ENCODE data around the gene CBX3. TPM values are rescaled to one million over a fixed set of nuclear protein-coding genes. Genes with fewer than 3 reads are reported as not detected.
"Not testable (repeated sequence)": the region's sequence is repeated elsewhere in the genome, so short reads cannot be mapped to it uniquely, and the experiment has no call there.

CBX3 gene
- 100 to 1,000 TPM; 235 to 279 TPM for total RNA-seq

DNA sequence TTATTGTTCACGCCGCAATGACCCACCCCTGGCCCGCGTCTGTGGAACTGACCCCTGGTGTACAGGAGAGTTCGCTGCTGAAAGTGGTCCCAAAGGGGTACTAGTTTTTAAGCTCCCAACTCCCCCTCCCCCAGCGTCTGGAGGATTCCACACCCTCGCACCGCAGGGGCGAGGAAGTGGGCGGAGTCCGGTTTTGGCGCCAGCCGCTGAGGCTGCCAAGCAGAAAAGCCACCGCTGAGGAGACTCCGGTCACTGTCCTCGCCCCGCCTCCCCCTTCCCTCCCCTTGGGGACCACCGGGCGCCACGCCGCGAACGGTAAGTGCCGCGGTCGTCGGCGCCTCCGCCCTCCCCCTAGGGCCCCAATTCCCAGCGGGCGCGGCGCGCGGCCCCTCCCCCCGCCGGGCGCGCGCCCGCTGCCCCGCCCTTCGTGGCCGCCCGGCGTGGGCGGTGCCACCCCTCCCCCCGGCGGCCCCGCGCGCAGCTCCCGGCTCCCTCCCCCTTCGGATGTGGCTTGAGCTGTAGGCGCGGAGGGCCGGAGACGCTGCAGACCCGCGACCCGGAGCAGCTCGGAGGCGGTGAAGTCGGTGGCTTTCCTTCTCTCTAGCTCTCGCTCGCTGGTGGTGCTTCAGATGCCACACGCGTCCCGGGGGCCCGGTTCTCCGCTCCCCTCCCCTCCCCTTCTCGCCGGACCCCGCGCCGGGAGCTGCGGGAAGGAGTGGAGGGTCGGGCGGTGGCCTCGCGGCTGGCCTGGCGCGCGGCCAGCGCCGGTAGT lies at the start of gene CBX3:
TSS of gene CBX3 (plus strand) at position 499 of the 772 bp plus-strand sequence. CDS start 1,254 bp downstream, outside the sequence.
- peak; percentile 97 for DNase-seq
- Mint-ChIP-seq H3K27me3 (peaks cover 8% of the 10 kb centered on the region), H3K27ac (peak within 1 kb of the TSS; percentile 99), H3K9me3 (ENCODE audit: low read depth) (no peaks in the 10 kb centered on the region), H3K4me3 (peak within 1 kb of the TSS; percentile 100), H3K36me3 (peaks cover 74% of the 10 kb centered on the region), H3K4me1 (peaks cover 35% of the 10 kb centered on the region)
- peak; percentile 50 for ATAC-seq
- CTCF ChIA-PET, result interaction anchor here (0.6 to 2.1 kb wide), 4 partner anchors 12 to 110 kb away, joined by 3 to 6 read pairs (median 4); no protein-coding TSS in a partner anchor

DNA sequence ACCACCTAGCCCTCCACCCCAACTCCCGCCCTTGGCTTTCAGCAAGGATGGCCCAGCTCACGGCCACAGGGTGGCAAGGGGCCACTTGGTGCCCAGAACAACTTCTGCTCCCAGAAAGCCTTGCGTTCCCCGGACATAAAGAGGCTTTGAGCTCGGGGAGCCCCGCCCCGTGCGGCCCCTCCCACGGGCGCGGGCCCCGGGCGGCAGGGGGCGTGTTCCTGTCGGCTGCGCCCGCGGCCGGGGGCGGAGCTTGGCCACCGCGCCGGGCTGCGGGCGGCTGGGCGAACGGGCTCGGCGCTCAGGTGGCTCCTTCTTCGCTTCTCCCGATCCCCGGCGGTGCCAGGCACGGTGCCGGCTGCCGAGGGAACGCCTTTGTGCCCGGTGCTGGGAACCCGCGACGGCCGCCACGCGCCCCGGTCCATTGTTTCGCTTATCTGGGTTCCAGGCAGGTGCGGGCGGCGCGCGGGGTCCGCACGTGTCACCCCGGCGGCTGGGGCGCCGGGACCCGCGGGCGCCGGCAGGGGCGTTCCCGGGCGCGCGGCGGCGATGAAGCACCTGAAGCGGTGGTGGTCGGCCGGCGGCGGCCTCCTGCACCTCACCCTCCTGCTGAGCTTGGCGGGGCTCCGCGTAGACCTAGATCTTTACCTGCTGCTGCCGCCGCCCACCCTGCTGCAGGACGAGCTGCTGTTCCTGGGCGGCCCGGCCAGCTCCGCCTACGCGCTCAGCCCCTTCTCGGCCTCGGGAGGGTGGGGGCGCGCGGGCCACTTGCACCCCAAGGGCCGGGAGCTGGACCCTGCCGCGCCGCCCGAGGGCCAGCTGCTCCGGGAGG lies 49.4 kb upstream of the CBX3 start, which contains the start of gene NFE2L3:
TSS of gene NFE2L3 (plus strand) at position 246 of the 829 bp plus-strand sequence. CDS start at position 547, 301 bp downstream.
- peaks cover 52% of the 10 kb centered on the region for H3K4me1 Mint-ChIP-seq
- ATAC-seq (peak; percentile 77), DNase-seq (peak; percentile 89)
- H3K36me3 Mint-ChIP-seq, result peaks cover 3% of the 10 kb centered on the region
- no peaks in the 10 kb centered on the region for H3K9me3 Mint-ChIP-seq (ENCODE audit: low read depth)
- peak within 1 kb of the TSS; percentile 89 for H3K4me3 Mint-ChIP-seq
- H3K27me3 Mint-ChIP-seq, result no peaks in the 10 kb centered on the region
- H3K27ac Mint-ChIP-seq, result peak within 1 kb of the TSS; percentile 99
- CTCF ChIA-PET, result interaction anchor here (0.8 to 2.8 kb wide), 17 partner anchors 9 to 218 kb away, joined by 3 to 14 read pairs (median 5); no protein-coding TSS in a partner anchor

DNA sequence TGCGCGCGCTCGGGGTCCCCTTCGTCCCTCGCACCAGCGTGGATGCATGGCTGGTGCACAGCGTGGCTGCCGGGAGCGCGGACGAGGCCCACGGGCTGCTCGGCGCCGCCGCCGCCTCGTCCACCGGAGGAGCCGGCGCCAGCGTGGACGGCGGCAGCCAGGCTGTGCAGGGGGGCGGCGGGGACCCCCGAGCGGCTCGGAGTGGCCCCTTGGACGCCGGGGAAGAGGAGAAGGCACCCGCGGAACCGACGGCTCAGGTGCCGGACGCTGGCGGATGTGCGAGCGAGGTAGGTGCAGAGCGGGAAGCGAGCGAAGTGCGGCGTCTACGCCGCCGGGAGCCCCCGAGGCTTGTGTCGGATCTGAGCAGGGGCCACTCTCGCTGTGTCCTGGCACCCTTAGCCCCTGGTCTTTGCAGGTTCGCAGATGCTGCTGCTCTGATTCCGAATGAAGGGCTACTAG lies 48.7 kb upstream of the CBX3 start:
- ATAC-seq (peak; percentile 32), DNase-seq (peak; percentile 64)
- not testable (repeated sequence) for H3K27me3 Mint-ChIP-seq; H3K9me3 Mint-ChIP-seq (ENCODE audit: low read depth); H3K36me3 Mint-ChIP-seq
- CTCF ChIA-PET, result interaction anchor here (1.1 to 2.8 kb wide), 10 partner anchors 15 to 217 kb away, joined by 3 to 12 read pairs (median 5); no protein-coding TSS in a partner anchor
- Mint-ChIP-seq H3K27ac (peak overlapping the region; percentile 92), H3K4me1 (peaks cover 58% of the 10 kb centered on the region), H3K4me3 (peak overlapping the region; percentile 85)

DNA sequence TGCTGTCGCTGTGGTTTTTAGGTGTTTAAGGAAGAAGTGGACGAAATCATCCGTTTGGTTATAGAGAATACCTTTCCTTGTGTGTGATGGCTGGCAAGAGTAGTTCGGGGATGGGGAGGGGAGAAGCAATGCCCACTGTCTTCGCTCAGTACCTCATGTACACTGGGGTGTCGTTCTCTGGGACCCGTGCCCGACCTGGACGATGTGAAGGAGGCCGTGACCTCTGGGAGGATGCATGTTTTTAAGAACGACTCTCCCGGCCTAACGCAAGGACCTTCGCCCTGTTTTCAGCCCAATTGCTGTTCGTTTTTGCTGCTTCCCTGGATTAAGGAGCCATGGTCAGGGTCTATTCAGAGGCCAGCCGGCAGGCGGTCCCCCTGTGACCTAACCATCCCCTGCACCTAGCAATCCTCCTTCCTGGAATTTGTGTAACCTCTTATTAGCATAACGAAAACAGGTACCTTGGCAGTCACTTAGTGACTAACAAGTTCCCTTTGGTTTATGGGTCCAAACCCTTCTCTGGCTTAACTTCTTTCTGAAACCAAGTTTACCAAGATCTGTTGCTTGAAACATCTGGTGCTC lies 48.2 kb upstream of the CBX3 start:
- peaks cover 64% of the 10 kb centered on the region for H3K4me1 Mint-ChIP-seq
- H3K4me3 Mint-ChIP-seq, result peak overlapping the region; percentile 85
- CTCF ChIA-PET, result no interaction called here
- DNase-seq (peak; percentile 48), ATAC-seq (peak; percentile 10)
- peak overlapping the region; percentile 92 for H3K27ac Mint-ChIP-seq
- H3K9me3 Mint-ChIP-seq (ENCODE audit: low read depth), result no peaks in the 10 kb centered on the region
- no peaks in the 10 kb centered on the region for H3K27me3 Mint-ChIP-seq
- H3K36me3 Mint-ChIP-seq, result peaks cover 8% of the 10 kb centered on the region

DNA sequence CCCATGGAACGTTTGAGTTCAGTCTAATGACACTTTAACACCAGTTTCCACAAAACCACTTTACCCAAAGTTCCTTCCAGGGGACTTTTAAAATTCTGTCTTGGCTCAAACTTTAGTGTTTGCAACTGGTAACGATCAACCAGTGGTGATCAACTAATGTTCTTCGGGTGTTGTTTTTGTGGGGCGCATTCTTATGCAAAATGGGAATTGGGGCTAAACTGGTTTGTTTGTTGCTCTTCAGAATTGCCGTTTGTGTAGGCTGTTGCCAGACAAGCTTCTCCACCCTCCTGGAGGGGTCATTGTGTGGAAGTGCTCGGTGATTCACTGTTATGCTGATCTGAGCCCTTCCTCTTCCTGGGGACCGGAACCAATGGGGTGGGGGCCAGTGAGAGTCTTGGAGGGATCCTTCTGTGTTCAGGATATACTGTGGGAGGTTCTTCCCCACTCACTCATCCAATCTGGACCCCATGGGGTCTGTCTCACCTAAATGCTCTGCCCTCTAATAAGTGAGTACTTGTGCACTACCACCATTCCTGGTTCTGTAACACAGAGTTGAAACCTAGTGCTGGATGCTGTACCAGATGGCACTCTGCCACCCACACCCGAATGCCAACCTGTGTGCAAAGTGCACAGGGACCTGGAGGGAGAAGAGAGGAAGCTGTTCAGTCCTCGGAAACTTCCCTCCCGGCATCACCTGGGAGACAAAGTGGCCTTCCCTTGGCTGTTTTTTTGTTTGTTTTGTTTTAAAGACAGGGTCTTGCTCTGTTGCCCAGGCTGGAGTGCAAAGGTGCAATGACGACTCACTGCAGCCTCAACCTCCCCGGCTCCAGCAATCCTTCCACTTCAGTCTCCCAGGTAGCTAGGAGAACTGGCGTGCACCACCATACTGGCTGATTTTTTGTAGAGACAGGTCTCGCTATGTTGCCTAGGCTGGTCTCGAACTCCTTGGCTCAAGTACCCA lies 47.4 kb upstream of the CBX3 start:
- H3K27me3 Mint-ChIP-seq, result no peaks in the 10 kb centered on the region
- CTCF ChIA-PET, result interaction anchor here (1.1 to 2.1 kb wide), 3 partner anchors 38 to 44 kb away, joined by 3 to 9 read pairs (median 5); no protein-coding TSS in a partner anchor
- ATAC-seq, result no peak
- DNase-seq, result peak; percentile 65
- H3K9me3 Mint-ChIP-seq (ENCODE audit: low read depth), result no peaks in the 10 kb centered on the region
- peaks cover 71% of the 10 kb centered on the region for H3K4me1 Mint-ChIP-seq
- peaks cover 13% of the 10 kb centered on the region for H3K36me3 Mint-ChIP-seq
- H3K4me3 Mint-ChIP-seq, result peak overlapping the region; percentile 85
- H3K27ac Mint-ChIP-seq, result peak overlapping the region; percentile 92

DNA sequence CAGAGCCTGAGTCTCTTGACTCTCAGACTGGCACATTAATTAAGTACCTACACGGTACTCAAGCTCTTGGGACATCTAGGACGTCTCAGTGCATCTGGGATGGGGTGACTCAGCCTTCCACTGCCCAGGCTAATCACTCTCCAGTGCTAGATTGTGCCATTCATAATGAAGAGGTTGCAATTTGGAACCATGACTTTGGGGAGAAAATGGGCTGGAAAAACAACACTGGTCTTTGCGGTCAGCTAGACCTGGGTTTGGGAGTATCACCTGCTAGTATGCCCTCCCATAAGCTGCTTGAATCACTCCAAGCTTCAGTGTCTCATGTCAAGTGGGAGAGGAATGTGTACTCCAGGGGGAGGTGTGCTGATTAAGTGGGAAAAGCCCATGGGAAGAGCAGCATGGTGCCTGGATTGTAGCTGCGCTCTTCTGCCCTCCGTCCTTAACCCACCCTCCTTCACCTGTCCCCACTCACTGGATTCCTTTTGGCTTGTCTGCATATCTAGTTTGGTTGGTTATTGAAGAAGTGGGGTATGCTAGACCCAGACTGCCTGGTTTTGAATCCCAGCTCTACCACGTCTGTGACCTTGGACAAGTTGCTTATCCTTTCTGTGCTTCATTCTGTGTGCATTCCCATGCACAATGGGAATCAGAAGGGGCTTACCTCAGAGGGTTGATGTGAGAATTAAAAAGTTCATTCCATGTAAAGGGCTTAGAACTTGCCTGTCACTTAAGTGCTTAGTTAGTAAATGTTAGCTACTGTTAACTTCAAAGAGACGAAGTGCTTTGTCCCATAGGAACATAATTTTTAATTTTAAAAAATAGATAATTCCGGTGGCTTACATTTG lies 45.8 kb upstream of the CBX3 start:
- Mint-ChIP-seq H3K4me1 (peaks cover 79% of the 10 kb centered on the region), H3K27ac (peak overlapping the region; percentile 92), H3K4me3 (peak overlapping the region; percentile 85), H3K9me3 (ENCODE audit: low read depth) (no peaks in the 10 kb centered on the region), H3K36me3 (peaks cover 20% of the 10 kb centered on the region), H3K27me3 (no peaks in the 10 kb centered on the region)
- CTCF ChIA-PET, result interaction anchor here (0.8 to 2.1 kb wide), 9 partner anchors 27 to 209 kb away, joined by 3 to 9 read pairs (median 4); no protein-coding TSS in a partner anchor
- ATAC-seq (no peak), DNase-seq (no peak)

DNA sequence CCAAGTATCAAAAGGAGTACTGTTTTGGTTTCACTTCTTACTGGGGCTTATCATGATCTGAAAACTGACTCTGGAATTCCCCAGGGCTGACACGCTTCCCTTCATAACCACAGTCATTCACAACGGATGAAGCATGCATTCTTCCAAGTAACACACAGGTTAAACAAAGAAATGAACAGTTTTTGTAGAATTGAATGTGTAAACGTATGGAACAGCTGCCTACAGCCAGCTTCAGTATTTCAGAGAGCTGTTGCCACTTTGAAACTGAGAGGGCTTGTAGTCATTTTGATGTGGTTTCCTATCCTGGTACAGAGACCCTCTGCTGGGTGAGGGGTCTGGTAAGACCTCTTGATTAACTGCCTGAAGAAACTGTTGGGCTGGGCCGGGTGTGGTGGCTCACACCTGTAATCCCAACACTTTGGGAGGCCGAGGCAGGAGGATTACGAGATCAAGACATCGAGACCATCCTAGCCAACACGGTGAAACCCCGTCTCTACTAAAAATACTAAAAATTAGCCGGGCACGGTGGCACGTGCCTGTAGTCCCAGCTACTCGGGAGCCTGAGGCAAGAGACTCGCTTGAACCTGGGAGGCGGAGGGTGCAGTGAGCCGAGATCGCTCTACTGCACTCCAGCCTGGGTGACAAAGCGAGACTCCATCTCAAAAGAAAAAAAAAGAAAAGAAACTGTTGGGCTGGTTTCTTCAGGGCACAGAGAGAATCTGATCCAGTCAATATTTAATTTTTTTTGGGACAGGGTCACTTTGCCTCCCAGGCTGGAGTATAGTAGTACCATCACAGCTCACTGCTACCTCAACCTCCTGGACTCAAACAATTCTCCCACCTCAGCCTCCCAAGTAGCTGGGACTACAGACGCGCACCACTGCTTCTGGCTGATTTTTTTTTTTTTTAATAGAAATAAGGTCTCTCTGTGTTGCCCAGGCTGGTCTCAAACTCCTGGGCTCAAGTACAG lies 44.8 kb upstream of the CBX3 start:
- Mint-ChIP-seq H3K36me3 (peaks cover 24% of the 10 kb centered on the region), H3K27me3 (no peaks in the 10 kb centered on the region), H3K4me3 (peak overlapping the region; percentile 85), H3K4me1 (peaks cover 74% of the 10 kb centered on the region), H3K27ac (peak overlapping the region; percentile 92), H3K9me3 (ENCODE audit: low read depth) (no peaks in the 10 kb centered on the region)
- DNase-seq, result peak; percentile 67
- peak; percentile 8 for ATAC-seq
- CTCF ChIA-PET, result interaction anchor here (0.8 to 2.4 kb wide), 9 partner anchors 10 to 208 kb away, joined by 3 to 10 read pairs (median 4); no protein-coding TSS in a partner anchor

DNA sequence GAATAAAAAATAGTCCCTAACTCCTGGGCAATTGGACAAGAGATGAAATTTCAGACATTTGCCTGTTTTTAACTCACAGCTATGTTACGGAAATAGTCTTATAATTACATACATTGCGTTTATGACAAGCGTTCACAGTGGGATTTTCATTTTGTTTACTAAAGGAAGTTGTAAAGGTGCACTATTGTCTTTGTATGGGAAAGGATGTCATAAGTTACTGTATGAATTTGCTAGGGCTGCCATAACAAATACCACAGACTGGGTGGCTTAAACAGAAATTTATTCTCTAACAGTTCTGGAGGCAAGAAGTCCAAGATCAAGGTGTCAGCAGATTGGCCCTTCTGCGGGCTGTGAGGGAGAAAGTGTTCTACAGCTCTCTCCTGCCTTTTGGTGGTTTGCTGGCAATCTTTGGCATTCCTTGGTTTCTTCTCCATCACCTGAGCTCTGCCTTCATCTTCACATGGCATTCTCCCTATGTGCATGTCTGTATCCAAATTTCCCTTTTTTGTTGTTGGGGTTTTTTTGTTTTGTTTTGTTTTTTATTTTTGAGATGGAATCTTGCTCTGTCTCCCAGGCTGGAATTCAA lies 43.9 kb upstream of the CBX3 start:
- no peak for DNase-seq
- H3K4me3 Mint-ChIP-seq, result no peak overlapping the region
- CTCF ChIA-PET, result interaction anchor here (0.8 to 2.4 kb wide), 7 partner anchors 10 to 79 kb away, joined by 3 to 10 read pairs (median 4); no protein-coding TSS in a partner anchor

DNA sequence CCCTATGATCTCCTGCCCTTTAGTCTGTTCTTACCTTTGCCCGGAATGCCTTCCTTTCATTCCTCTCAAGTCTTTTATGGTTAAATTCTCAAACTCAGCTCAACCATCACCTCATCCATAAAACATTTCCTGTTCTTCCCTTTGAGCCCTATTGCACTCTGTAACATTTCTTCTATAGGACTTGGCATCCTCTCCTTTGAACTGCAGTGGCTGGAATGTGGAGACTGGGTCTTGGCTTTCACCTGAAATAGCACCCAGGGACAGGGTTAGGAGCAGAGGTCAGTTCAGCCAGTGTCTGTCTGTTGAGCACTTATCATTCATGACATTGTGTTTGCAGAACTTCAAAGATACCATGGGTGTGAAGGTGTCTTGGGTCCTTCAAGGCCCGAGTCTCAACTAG lies 42.3 kb upstream of the CBX3 start:
- CTCF ChIA-PET, result interaction anchor here (1.0 to 2.4 kb wide), 3 partner anchors 8 to 81 kb away, joined by 3 to 10 read pairs (median 4); no protein-coding TSS in a partner anchor
- ATAC-seq, result no peak
- Mint-ChIP-seq H3K27me3 (no peaks in the 10 kb centered on the region), H3K27ac (peak overlapping the region; percentile 0), H3K4me3 (no peak overlapping the region), H3K9me3 (ENCODE audit: low read depth) (no peaks in the 10 kb centered on the region), H3K4me1 (peaks cover 79% of the 10 kb centered on the region), H3K36me3 (peaks cover 33% of the 10 kb centered on the region)
- DNase-seq, result no peak

More for the DNA sequence above, 43.9 kb upstream of the CBX3 start:
- no peaks in the 10 kb centered on the region for H3K9me3 Mint-ChIP-seq (ENCODE audit: low read depth)
- H3K36me3 Mint-ChIP-seq, result peaks cover 28% of the 10 kb centered on the region
- ATAC-seq, result no peak
- peaks cover 78% of the 10 kb centered on the region for H3K4me1 Mint-ChIP-seq
- H3K27ac Mint-ChIP-seq, result peak overlapping the region; percentile 92
- H3K27me3 Mint-ChIP-seq, result no peaks in the 10 kb centered on the region

DNA sequence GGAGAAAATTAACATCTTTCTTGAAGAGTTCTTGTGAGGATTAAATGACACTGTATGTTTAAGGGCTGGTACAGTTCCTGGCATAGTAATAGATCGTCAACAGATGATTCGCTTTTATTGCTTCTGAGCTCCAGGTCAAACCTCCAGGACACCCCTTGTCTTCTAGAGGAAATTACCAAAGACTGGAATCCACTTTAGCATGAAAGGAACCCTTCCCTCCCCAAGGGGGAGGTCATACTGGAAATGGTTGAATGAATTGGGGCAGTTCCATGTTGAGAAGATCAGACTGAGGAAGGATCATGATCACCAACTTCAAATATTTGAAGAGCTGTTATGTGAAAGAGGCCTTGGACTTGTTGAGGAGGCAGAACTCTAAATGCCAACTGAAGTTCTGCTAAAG lies 40.6 kb upstream of the CBX3 start:
- H3K36me3 Mint-ChIP-seq, result peaks cover 37% of the 10 kb centered on the region
- DNase-seq, result no peak
- no peaks in the 10 kb centered on the region for H3K9me3 Mint-ChIP-seq (ENCODE audit: low read depth)
- ATAC-seq, result no peak
- peaks cover 69% of the 10 kb centered on the region for H3K4me1 Mint-ChIP-seq
- H3K27ac Mint-ChIP-seq, result no peak overlapping the region
- H3K27me3 Mint-ChIP-seq, result no peaks in the 10 kb centered on the region
- CTCF ChIA-PET, result interaction anchor here (0.8 to 1.7 kb wide), 3 partner anchors 10 to 204 kb away, joined by 3 to 9 read pairs (median 3); no protein-coding TSS in a partner anchor
- no peak overlapping the region for H3K4me3 Mint-ChIP-seq
